Activated T-cell treated with anti-CD3 and anti-CD28 coated beads, Interleukin-2, amount 50 U/mL, for 72 hours (primary cell): ENCODE measurements around the gene ID1. TPM values are rescaled to one million over a fixed set of nuclear protein-coding genes. Genes with fewer than 3 reads are reported as not detected.

Source experiments
- ATAC-seq, 2 donors: fragments of 150-1000 bp; cut with Tn5 transposase; replicated peaks in 1 of 2; 2 replicates each; pipeline ENCODE4 v1.10.0; 2021; ENCODE audit warnings: moderate library complexity in 2 of 2, mild to moderate bottlenecking in 1 of 2
- DNase-seq, 2 donors: peaks; one replicate each; pipeline ENCODE4 v3.0.0; 2021 to 2022; ENCODE audit warnings: mixed read lengths in 1 of 2
- H3K27ac Mint-ChIP-seq: one replicate; pipeline ENCODE4 v1.8.0; 2022; ENCODE audit warnings: mild to moderate bottlenecking, moderate library complexity, mixed read lengths
- H3K27me3 Mint-ChIP-seq: one replicate; pipeline ENCODE4 v1.8.0; 2022; ENCODE audit warnings: low read depth, mixed read lengths
- H3K36me3 Mint-ChIP-seq, 2 donors: one replicate each; pipeline ENCODE4 v1.8.0; 2022; ENCODE audit warnings: mixed read lengths in 2 of 2, mild to moderate bottlenecking in 1 of 2; ENCODE audit not compliant: insufficient read depth in 2 of 2
- H3K4me1 Mint-ChIP-seq: one replicate; pipeline ENCODE4 v1.8.0; 2022; ENCODE audit warnings: low read depth, mixed read lengths
- H3K4me3 Mint-ChIP-seq, 2 donors: one replicate each; pipeline ENCODE4 v1.8.0; 2022; ENCODE audit warnings: mild to moderate bottlenecking in 2 of 2, mixed read lengths in 2 of 2, moderate library complexity in 2 of 2
- H3K9me3 Mint-ChIP-seq, 2 donors: one replicate each; pipeline ENCODE4 v1.8.0; 2022; ENCODE audit warnings: mixed read lengths in 2 of 2
- total RNA-seq, 2 donors: library from RNA; stranded (reverse); gene quantifications; one replicate each; pipeline ENCODE4 v1.2.3, GENCODE V29; 2022

Gene ID1
- total RNA-seq = 1 to 10 TPM in 1 of 2 donors, under 1 TPM in 1; 0.84 to 2.0 TPM

GRCh38 chr20:31605031-31605901 lies at the start of gene ID1:
TSS of gene ID1 (plus strand) at chr20:31605289. CDS start at chr20:31605388, 99 bp downstream.
- H3K9me3 Mint-ChIP-seq = no peaks in the 10 kb centered on the region
- peaks cover 40% of the 10 kb centered on the region for H3K4me1 Mint-ChIP-seq
- peak within 1 kb of the TSS; percentile 91 to 99 for H3K4me3 Mint-ChIP-seq
- H3K36me3 Mint-ChIP-seq = peaks cover 0 to 4% of the 10 kb centered on the region in 2 donors
- DNase-seq (peak; percentile 90 to 91), ATAC-seq (peak; percentile 84)
- H3K27ac Mint-ChIP-seq = peak within 1 kb of the TSS; percentile 29
- H3K27me3 Mint-ChIP-seq = peaks cover 47% of the 10 kb centered on the region

DNA sequence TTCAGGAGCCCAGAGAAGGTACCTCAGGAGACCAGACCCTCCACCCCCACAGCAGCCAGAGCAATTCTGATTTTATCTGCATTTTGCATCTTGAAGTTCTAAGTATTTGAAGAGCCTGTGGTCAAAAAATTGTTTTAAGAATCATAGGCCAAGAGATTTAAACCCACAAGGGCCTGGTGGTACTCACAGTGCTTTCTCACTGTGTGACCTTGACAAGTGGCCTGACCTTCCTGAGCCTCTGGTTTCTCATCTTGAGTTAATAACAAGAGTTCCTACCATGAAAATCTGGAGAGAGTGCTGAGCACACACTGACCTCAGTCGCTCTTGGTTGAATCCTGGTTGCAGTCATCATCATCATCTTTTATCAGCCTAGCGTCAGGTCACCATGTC lies 45.4 kb upstream of the ID1 start:
- H3K27me3 Mint-ChIP-seq = no peaks in the 10 kb centered on the region
- DNase-seq (no peak), ATAC-seq (peak; percentile 23 to 32)
- H3K36me3 Mint-ChIP-seq = peaks cover 4 to 12% of the 10 kb centered on the region in 2 donors
- H3K4me3 Mint-ChIP-seq = no peak overlapping the region
- peak overlapping the region; percentile 82 for H3K27ac Mint-ChIP-seq
- peaks cover 21% of the 10 kb centered on the region for H3K4me1 Mint-ChIP-seq
- no peaks in the 10 kb centered on the region for H3K9me3 Mint-ChIP-seq

GRCh38 chr20:31560094-31560745 lies 44.9 kb upstream of the ID1 start:
- Mint-ChIP-seq H3K4me1 (peaks cover 21% of the 10 kb centered on the region), H3K36me3 (peaks cover under 1 to 12% of the 10 kb centered on the region in 2 donors), H3K27ac (peak overlapping the region; percentile 82), H3K4me3 (no peak overlapping the region), H3K27me3 (no peaks in the 10 kb centered on the region), H3K9me3 (no peaks in the 10 kb centered on the region)
- DNase-seq (peak; percentile 76 to 77), ATAC-seq (peak; percentile 74 to 76)

DNA sequence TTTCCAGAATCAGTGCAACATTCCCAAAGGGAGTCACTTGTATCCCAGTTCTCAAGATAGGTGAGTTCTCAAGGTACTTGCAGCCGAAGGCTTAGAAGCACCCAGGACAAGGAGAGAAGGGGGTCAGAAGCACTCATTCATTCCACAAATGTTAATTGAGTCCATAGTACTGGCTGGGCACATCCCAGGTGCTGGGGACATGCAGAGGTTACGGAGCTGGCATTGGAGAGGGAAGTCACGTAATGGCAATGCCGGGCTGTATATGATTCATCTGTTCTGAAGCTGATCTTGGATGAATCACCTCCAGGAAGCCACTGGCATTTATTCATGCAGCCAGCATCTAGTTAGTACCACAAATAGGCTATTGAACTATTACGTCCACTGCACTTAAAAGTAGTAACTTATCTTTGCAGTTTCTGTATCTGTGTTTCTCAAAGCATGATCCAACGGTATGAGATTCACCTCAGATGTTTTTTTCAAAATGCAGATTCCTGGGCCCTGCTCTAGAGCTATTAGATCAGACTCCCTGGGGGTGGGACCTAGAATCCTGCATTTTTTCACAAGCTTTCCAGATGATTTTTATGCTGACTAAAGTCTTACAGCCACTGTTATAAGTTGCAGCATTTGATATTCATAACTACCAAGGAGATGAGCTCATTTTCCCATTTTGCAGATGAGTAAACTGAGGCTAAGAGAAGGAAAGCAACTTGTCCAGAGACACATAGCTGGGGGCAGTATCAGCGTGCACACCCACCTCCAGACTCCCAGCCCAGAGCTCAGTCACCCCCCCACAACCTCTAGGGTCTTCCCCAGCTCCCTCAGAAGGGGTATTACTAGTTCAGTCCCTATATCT lies 44.1 kb upstream of the ID1 start:
- Mint-ChIP-seq H3K27me3 (no peaks in the 10 kb centered on the region), H3K4me1 (peaks cover 28% of the 10 kb centered on the region), H3K36me3 (peaks cover 1 to 12% of the 10 kb centered on the region in 2 donors), H3K9me3 (no peaks in the 10 kb centered on the region), H3K27ac (peak overlapping the region; percentile 82), H3K4me3 (no peak overlapping the region)
- ATAC-seq (peak; percentile 31 to 36), DNase-seq (no peak)

- no peak overlapping the region for H3K27ac Mint-ChIP-seq
- no peak overlapping the region for H3K4me3 Mint-ChIP-seq
- DNase-seq (no peak), ATAC-seq (no peak)
- peaks cover 1 to 12% of the 10 kb centered on the region in 2 donors for H3K36me3 Mint-ChIP-seq
- peaks cover 40% of the 10 kb centered on the region for H3K4me1 Mint-ChIP-seq
- H3K27me3 Mint-ChIP-seq = no peaks in the 10 kb centered on the region
- no peaks in the 10 kb centered on the region for H3K9me3 Mint-ChIP-seq
These were observed 42.8 kb upstream of the ID1 start for GRCh38 chr20:31562241-31562640.

DNA sequence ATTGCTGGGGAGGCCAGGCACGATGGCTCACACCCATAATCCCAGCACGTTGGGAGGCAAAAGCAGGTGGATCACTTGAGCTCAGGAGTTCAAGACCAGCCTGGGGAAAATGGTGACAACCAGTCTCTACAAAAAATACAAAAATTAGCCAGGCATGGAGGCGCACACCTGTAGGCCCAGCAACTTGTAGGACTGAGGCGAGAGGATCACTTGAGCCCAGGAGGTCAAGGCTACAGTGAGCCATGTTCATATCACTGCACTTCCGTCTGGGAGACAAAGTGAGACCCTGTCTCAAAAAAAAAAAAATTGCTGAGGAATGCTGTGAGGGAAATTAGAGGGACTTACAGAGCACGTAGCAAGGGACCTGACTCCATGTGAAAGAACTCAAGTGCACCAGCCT lies 40.8 kb upstream of the ID1 start:
- Mint-ChIP-seq H3K27ac (no peak overlapping the region), H3K9me3 (no peaks in the 10 kb centered on the region), H3K4me3 (no peak overlapping the region), H3K27me3 (no peaks in the 10 kb centered on the region), H3K36me3 (peaks cover 1 to 12% of the 10 kb centered on the region in 2 donors), H3K4me1 (peaks cover 49% of the 10 kb centered on the region)
- DNase-seq (no peak), ATAC-seq (no peak)

DNA sequence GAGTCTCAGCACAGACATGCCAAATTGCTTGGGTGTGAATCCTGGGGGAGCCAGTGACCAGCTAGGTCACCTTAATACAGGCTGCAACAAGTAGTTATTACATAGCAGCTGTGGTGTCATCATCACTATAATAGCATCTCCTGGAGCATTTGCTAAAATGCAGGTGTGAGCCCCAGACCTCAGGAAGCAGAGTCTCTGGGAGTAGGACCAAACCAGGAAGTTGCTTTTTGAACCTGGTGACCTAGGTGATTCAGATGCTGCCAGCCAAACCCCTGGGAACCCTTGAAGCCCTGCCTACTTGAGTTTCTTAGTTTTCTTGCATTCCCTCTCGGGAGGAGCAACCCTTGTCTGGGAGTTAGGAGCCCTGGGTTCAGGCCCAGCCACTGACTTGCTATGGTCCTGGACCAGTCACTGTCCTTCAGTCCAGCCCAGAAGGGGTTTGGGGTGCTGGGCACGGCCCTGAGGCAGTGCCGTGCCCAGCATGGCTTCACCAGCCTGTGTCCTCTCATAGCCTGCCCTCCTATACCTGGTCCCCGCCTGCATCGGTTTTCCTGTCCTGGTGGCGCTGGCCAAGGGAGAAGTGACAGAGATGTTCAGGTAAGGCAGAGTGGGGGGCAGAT lies 39.3 kb upstream of the ID1 start:
- Mint-ChIP-seq H3K27ac (peak overlapping the region; percentile 29), H3K4me1 (peaks cover 42% of the 10 kb centered on the region), H3K27me3 (no peaks in the 10 kb centered on the region), H3K36me3 (peaks cover 1 to 12% of the 10 kb centered on the region in 2 donors), H3K9me3 (no peaks in the 10 kb centered on the region), H3K4me3 (no peak overlapping the region)
- ATAC-seq (no peak), DNase-seq (no peak)

DNA sequence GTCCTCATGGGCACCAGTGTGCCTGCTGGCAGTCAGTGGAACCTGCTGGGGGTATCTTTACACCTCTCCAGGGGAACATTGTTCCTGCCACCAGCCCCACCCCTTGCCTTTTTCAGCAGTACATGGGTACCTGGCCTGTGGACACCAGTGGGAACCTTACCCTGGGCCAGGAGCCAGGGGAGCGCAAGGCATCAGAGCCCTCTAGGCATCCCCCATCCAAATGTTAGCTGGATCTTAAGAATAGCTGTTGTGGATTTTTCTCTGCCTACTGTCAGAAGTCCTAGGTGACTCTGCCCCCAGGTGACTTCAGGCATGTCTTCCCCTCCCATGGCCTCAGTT lies 38.8 kb upstream of the ID1 start:
- no peaks in the 10 kb centered on the region for H3K9me3 Mint-ChIP-seq
- no peak for DNase-seq
- H3K36me3 Mint-ChIP-seq = peaks cover 1 to 12% of the 10 kb centered on the region in 2 donors
- H3K27ac Mint-ChIP-seq = peak overlapping the region; percentile 46
- H3K4me3 Mint-ChIP-seq = no peak overlapping the region
- no peak for ATAC-seq
- H3K27me3 Mint-ChIP-seq = no peaks in the 10 kb centered on the region
- H3K4me1 Mint-ChIP-seq = peaks cover 38% of the 10 kb centered on the region

DNA sequence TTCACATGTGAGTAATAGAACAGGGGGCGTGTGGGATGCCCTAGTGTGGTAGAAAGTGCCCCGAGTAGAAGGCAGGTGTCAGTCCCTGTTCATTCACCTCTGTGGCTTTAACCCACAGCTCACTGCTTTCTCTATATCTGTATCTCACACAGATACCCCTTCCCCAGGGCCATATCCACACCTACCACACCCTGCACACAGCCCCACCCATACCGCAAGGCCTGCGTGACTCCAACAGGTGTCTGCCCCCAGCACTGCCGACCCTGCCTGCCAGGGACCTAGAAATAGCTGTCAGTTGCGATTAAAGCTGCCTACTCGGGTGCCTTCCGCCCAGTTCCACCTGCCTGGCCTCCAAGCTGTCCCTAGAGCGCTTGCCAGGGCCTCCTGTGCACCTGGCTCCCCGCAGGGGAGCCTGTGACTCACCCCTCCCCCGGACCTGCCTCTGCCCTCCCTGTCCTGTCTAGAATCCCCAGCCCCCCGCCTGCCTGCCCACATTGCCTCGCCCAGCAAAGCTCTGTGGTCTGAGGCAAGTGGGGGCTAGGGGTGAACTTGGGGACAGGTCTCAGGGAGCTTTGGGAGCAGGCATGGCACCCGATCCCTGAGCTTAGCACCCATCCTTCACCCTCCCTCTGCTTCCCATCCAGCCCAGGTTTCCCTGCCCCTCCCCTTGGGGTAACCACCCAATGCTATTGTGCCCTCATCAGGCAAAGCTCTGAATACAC lies 38.3 kb upstream of the ID1 start:
- DNase-seq (peak in 1 of 2 donors; percentile 43), ATAC-seq (peak; percentile 47 to 61)
- Mint-ChIP-seq H3K9me3 (no peaks in the 10 kb centered on the region), H3K27me3 (no peaks in the 10 kb centered on the region), H3K4me3 (peak overlapping the region in 1 of 2 donors; percentile 27), H3K27ac (peak overlapping the region; percentile 46), H3K36me3 (peaks cover 1 to 8% of the 10 kb centered on the region in 2 donors), H3K4me1 (peaks cover 43% of the 10 kb centered on the region)

DNA sequence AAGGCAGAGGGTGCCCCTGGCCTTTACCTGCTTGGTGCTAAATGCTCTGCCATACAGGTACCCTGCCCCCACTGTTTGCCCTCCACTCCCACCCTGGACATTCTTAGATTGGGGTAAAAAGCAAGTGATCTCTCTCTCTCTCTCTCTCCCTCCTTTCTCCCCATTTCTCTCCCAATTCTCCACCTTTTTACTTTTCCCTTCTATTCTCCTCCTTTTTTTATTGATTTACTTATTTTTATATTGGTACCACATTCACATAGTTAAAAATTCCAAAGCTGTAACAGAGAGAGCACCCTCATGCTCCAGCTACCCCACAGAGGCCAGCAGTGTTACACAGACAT lies 37.7 kb upstream of the ID1 start:
- DNase-seq (no peak), ATAC-seq (no peak)
- no peaks in the 10 kb centered on the region for H3K27me3 Mint-ChIP-seq
- peaks cover 48% of the 10 kb centered on the region for H3K4me1 Mint-ChIP-seq
- no peaks in the 10 kb centered on the region for H3K9me3 Mint-ChIP-seq
- H3K27ac Mint-ChIP-seq = peak overlapping the region; percentile 92
- H3K4me3 Mint-ChIP-seq = peak overlapping the region in 1 of 2 donors; percentile 27
- peaks cover 1 to 5% of the 10 kb centered on the region in 2 donors for H3K36me3 Mint-ChIP-seq

GRCh38 chr20:31568041-31568731 lies 36.9 kb upstream of the ID1 start:
- DNase-seq (no peak), ATAC-seq (no peak)
- H3K27me3 Mint-ChIP-seq = no peaks in the 10 kb centered on the region
- peaks cover 52% of the 10 kb centered on the region for H3K4me1 Mint-ChIP-seq
- peaks cover 1 to 3% of the 10 kb centered on the region in 2 donors for H3K36me3 Mint-ChIP-seq
- no peak overlapping the region for H3K27ac Mint-ChIP-seq
- H3K4me3 Mint-ChIP-seq = no peak overlapping the region
- no peaks in the 10 kb centered on the region for H3K9me3 Mint-ChIP-seq

GRCh38 chr20:31568773-31569162 lies 36.3 kb upstream of the ID1 start:
- ATAC-seq = no peak
- no peak overlapping the region for H3K4me3 Mint-ChIP-seq

More at GRCh38 chr20:31568773-31569162, 36.3 kb upstream of the ID1 start:
- no peak for DNase-seq
- Mint-ChIP-seq H3K36me3 (peaks cover 1 to 3% of the 10 kb centered on the region in 2 donors), H3K9me3 (no peaks in the 10 kb centered on the region), H3K27me3 (no peaks in the 10 kb centered on the region), H3K4me1 (peaks cover 58% of the 10 kb centered on the region), H3K27ac (no peak overlapping the region)
